Body of pancreas (tissue), 4 donors: ENCODE results near the gene EBLN2.

Source experiments
- CTCF ChIP-seq, 7 experiments: fragments of 450-650 bp in 4 of 7; fragments of 200-600 bp in 3 of 7; sonication (generic) in 3 of 7; IDR thresholded peaks; one replicate each; pipeline ENCODE4 v1.5.1; 2016 to 2019; ENCODE audit warnings: antibody characterized with exemption in 7 of 7
- POLR2A ChIP-seq, 3 donors: fragments of 450-650 bp; IDR thresholded peaks; one replicate each; pipeline ENCODE4 v1.6.1; 2016; ENCODE audit warnings: antibody characterized with exemption in 3 of 3, mild to moderate bottlenecking in 2 of 3

GRCh38 chr3:73086071-73086494, 24.6 kb downstream of the EBLN2 start:
- TF ChIP-seq POLR2A (IDR thresholded peaks at IDR 0.05) = no peak
- peak; percentile 44 to 82 (median 76) for TF ChIP-seq CTCF (IDR thresholded peaks at IDR 0.05)
